Liver (tissue), 3 donors: Measurements from ENCODE around the gene PLOD3.

Experiments used
- EGR1 ChIP-seq, 2 donors: IDR thresholded peaks; 2 replicates each; pipeline ENCODE4 v1.6.1; 2016 to 2018; ENCODE audit warnings: antibody characterized with exemption in 2 of 2, low read depth in 2 of 2
- GABPA ChIP-seq, 2 donors: IDR thresholded peaks in 1 of 2; conservative IDR thresholded peaks in 1 of 2; 2 replicates each; pipeline ENCODE4 v1.6.1; 2016; ENCODE audit warnings: antibody characterized with exemption in 2 of 2, mild to moderate bottlenecking in 1 of 2, moderate library complexity in 1 of 2
- JUND ChIP-seq, 2 donors: IDR thresholded peaks; 2 replicates each; pipeline ENCODE4 v1.6.1; 2016; ENCODE audit warnings: antibody characterized with exemption in 2 of 2
- RAD21 ChIP-seq, 2 donors: IDR thresholded peaks; 2 replicates each; pipeline ENCODE4 v1.6.1; 2016; ENCODE audit warnings: antibody characterized with exemption in 2 of 2, mild to moderate bottlenecking in 2 of 2
- RXRA ChIP-seq, 2 donors: IDR thresholded peaks; 2 replicates each; pipeline ENCODE4 v1.6.1; 2017 to 2018; ENCODE audit warnings: antibody characterized with exemption in 2 of 2, mild to moderate bottlenecking in 1 of 2
- SP1 ChIP-seq: IDR thresholded peaks from 2 replicates; pipeline ENCODE4 v1.6.1; 2018; ENCODE audit warnings: antibody characterized with exemption, mild to moderate bottlenecking
- TAF1 ChIP-seq: conservative IDR thresholded peaks from 2 replicates; pipeline ENCODE4 v1.6.1; 2016; ENCODE audit warnings: antibody characterized with exemption, mild to moderate bottlenecking
- YY1 ChIP-seq: IDR thresholded peaks from 2 replicates; pipeline ENCODE4 v1.6.1; 2016; ENCODE audit warnings: antibody characterized with exemption, mild to moderate bottlenecking
- TF ChIP-seq, protein P1 (sequence below): IDR thresholded peaks from 2 replicates; pipeline ENCODE4 v1.6.1; 2016; ENCODE audit warnings: antibody characterized with exemption
- TF ChIP-seq, protein P2 (sequence below): fragments of 150-350 bp; IDR thresholded peaks from 2 replicates; pipeline ENCODE4 v1.5.1; 2017; ENCODE audit warnings: improper control_type of control experiment, low read depth, low read length; ENCODE audit not compliant: missing input control
- TF ChIP-seq, protein P3 (sequence below): IDR thresholded peaks from 2 replicates; pipeline ENCODE4 v1.6.1; 2016; ENCODE audit warnings: antibody characterized with exemption, mild to moderate bottlenecking
- TF ChIP-seq, protein P4 (sequence below): IDR thresholded peaks from 2 replicates; pipeline ENCODE4 v1.6.1; 2016; ENCODE audit warnings: antibody characterized with exemption
- donor health status: healthy.
- donor health status: healthy.

DNA sequence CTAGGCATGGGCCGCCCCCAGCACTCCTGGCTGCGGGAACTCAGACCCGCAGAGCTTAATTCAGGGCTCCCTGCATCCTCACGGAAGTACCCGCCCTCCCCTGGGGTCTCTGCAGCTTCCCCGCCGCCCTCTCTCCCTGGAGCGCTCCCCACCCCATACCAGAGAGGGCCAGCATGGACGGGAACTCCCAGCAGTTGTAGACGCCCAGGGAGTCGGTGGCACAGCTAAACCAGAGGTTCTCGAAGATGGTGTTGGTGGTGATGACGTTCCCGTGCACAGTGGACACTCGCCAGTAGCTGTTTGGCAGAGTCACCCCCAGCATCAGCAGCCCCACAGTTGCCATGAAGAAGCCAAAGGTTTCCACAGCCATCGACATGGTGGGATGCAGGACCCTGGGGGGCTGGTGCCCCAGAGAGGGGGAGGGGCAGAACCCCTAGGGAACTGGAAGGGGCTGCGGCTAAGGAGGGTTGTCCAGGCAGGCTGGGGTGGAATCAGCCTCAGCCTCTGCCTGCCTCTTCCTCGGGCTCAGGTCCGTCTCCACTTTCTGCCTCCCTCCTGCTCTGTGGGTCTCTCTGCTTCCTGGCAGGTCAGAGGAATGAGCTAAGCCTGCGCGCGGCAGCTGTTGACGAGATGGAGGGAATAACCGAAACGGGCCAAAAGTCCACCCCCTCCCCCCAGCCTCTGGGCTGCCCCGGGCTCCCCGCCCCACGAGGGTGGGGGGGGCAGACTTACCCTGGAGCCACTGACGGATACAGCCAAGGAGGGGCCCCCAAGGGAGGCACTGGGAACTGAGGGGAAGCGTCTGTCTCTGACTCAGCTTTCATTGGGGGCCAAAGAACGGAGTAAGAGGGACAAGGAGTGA is 20.1 kb upstream of the PLOD3 start, which contains the start of gene CLDN15:
- TF ChIP-seq, protein P1, sequence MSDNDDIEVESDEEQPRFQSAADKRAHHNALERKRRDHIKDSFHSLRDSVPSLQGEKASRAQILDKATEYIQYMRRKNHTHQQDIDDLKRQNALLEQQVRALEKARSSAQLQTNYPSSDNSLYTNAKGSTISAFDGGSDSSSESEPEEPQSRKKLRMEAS = no peak
- TF ChIP-seq, protein P2, sequence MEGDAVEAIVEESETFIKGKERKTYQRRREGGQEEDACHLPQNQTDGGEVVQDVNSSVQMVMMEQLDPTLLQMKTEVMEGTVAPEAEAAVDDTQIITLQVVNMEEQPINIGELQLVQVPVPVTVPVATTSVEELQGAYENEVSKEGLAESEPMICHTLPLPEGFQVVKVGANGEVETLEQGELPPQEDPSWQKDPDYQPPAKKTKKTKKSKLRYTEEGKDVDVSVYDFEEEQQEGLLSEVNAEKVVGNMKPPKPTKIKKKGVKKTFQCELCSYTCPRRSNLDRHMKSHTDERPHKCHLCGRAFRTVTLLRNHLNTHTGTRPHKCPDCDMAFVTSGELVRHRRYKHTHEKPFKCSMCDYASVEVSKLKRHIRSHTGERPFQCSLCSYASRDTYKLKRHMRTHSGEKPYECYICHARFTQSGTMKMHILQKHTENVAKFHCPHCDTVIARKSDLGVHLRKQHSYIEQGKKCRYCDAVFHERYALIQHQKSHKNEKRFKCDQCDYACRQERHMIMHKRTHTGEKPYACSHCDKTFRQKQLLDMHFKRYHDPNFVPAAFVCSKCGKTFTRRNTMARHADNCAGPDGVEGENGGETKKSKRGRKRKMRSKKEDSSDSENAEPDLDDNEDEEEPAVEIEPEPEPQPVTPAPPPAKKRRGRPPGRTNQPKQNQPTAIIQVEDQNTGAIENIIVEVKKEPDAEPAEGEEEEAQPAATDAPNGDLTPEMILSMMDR = no peak
- no peak for TF ChIP-seq JUND (IDR thresholded peaks at IDR 0.05)
- no peak for TF ChIP-seq GABPA (IDR thresholded peaks at IDR 0.05 in 1 of 2, conservative IDR thresholded peaks at IDR 0.05 in 1 of 2)
- no peak for TF ChIP-seq TAF1
- TF ChIP-seq EGR1 (IDR thresholded peaks at IDR 0.05; ENCODE audit: low read depth in 2 of 2) = no peak
- TF ChIP-seq, protein P3, sequence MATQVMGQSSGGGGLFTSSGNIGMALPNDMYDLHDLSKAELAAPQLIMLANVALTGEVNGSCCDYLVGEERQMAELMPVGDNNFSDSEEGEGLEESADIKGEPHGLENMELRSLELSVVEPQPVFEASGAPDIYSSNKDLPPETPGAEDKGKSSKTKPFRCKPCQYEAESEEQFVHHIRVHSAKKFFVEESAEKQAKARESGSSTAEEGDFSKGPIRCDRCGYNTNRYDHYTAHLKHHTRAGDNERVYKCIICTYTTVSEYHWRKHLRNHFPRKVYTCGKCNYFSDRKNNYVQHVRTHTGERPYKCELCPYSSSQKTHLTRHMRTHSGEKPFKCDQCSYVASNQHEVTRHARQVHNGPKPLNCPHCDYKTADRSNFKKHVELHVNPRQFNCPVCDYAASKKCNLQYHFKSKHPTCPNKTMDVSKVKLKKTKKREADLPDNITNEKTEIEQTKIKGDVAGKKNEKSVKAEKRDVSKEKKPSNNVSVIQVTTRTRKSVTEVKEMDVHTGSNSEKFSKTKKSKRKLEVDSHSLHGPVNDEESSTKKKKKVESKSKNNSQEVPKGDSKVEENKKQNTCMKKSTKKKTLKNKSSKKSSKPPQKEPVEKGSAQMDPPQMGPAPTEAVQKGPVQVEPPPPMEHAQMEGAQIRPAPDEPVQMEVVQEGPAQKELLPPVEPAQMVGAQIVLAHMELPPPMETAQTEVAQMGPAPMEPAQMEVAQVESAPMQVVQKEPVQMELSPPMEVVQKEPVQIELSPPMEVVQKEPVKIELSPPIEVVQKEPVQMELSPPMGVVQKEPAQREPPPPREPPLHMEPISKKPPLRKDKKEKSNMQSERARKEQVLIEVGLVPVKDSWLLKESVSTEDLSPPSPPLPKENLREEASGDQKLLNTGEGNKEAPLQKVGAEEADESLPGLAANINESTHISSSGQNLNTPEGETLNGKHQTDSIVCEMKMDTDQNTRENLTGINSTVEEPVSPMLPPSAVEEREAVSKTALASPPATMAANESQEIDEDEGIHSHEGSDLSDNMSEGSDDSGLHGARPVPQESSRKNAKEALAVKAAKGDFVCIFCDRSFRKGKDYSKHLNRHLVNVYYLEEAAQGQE = no peak
- TF ChIP-seq, protein P4, sequence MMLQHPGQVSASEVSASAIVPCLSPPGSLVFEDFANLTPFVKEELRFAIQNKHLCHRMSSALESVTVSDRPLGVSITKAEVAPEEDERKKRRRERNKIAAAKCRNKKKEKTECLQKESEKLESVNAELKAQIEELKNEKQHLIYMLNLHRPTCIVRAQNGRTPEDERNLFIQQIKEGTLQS = no peak
- TF ChIP-seq YY1 = no peak
- peak; percentile 40 for TF ChIP-seq SP1
- no peak for TF ChIP-seq RAD21 (IDR thresholded peaks at IDR 0.05)
- TF ChIP-seq RXRA (IDR thresholded peaks at IDR 0.05) = peak in 1 of 2 donors; percentile 48
